Stimulated activated CD4-positive, alpha-beta T cell treated with anti-CD3 and anti-CD28 coated beads, Interleukin-2, amount 100 ng/mL, for 24 hours (primary cell): Measurements from ENCODE around the gene NAGLU.
A peak's percentile ranks its signal among the peaks of the same experiment; 100 is the strongest.

ENCODE experiments used
- DNase-seq, 2 donors: peaks; one replicate each; pipeline ENCODE4 v3.0.0-alpha.2; 2020

The NAGLU gene

DNA sequence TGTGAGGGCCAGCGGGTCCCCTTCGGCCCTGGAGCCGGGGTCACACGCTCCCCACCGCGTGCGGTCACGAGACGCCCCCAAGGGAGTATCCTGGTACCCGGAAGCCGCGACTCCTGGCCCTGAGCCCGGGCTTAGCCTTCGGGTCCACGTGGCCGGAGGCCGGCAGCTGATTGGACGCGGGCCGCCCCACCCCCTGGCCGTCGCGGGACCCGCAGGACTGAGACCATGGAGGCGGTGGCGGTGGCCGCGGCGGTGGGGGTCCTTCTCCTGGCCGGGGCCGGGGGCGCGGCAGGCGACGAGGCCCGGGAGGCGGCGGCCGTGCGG, at the start of gene NAGLU:
NAGLU (plus strand) TSS at position 194 of the 324 bp plus-strand sequence; CDS start at position 226, 32 bp downstream.
- peak; percentile 85 to 92 for DNase-seq

DNA sequence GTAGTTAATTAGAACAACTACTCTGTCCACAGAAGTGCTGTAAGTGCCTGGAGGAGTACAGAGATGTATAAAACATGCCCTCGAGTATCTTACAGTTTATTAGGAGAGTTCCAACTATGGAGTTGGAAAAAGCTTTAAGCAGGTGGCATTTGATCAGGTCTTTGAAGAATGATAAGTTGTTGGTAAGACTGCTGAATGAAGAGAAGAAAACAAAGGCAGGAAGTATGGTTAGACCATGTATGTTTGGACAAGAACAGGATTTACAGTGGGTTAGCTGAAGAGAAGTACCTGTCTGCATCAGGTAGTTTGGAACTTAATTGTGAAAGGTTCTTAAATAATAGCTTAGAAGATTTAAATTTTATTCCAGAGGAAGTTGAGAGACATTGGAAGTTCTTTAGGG, 48.0 kb upstream of the NAGLU start:
- DNase-seq = no peak

- no peak for DNase-seq
Observed at GRCh38 chr17:42493319-42493718, 42.7 kb upstream of the NAGLU start.

DNA sequence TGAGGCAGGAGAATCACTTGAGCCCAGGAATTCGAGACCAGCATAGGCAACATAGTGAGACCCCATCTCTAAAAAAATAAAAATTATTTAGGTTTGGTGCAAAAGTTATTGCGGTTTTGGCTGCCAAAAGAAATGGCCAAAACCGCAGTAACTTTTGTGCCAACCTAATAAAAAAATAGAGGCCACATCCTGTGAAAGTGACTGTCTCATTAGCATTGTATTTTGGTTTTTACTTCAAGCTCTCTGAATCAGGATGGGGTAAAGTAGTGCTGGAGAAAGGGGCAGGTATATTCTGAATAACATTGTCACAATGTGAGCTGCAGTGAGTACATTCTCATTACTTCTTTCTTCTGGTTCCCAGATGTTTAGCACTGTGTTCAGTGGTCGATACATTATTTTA, 41.4 kb upstream of the NAGLU start:
- DNase-seq = no peak

GRCh38 chr17:42498828-42499227, 37.2 kb upstream of the NAGLU start:
- no peak for DNase-seq

GRCh38 chr17:42502091-42502490, 34.0 kb upstream of the NAGLU start:
- no peak for DNase-seq

DNA sequence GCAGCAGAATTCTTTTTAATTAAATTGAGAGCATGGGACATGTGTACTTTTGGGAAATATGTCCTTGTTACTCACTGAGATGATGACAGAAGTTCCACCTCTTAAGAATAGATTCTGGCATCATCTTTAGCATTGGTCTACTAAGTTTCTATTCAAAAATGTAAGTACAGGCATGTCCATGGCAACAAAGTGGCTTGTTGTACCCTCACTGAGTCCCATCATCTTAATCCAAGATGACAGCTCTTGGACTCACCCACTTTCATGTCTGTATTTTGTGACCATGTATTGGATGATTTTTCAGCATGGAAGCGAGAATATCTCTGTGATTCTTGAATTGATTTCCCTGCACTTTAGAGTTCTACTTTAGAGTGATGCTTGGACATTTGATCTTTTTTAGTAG, 33.1 kb upstream of the NAGLU start:
- no peak for DNase-seq

GRCh38 chr17:42507671-42508070, 28.4 kb upstream of the NAGLU start:
- no peak for DNase-seq

DNA sequence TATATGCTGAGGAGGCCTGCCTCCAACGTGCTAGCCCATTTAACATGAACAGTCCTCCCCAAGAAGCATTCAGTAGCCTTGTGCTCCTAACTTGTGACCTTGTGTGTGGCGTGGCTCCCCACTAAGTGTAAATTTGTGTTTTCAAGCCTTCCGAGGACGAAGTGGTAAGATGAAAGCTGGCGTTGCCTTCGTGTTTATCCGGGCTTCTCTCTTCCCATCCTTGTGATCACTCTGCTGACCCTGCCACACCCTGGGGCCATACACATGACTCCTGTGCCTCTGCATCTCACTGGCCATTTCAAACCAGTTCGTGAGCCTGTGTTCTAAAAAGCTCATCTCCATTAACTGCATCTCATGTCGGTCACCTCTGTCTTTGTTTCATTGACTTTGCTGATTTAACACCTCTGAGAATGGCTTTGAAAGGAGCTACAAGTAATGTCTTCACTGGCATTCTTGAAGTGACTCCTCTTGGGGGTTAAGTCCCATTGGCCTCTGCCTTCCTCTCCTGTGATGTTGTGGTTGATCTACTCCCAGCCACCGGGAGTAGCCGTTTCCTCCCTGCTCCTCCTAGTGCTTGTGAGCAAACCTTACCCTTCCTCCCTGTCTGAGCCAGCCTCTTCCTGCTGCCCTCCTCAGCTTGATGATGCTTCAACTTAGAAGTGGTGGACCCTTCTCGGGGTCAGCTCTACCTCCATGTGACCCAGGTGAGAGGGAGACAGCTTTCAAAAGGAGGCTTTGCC, 27.4 kb upstream of the NAGLU start:
- no peak for DNase-seq

GRCh38 chr17:42509409-42509808, 26.6 kb upstream of the NAGLU start:
- DNase-seq = no peak

DNA sequence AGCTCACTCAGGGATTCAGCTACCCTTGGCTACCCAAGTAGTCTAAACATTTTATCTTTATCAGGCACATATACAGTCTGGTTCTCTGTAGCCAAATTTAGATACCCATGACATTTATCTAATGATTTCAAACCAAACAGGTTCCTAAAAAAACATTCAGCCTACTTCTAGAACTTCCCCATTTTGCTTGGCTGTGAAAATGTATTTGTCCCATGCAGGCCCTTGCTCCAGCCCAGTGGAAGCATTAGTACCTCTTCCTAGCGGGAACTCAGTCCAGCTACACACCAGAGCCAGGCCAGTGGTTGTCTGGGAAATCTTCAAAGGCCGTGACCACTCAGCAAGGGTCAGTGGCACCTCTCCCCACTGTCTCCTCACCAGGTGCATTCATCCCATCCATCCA, 26.2 kb upstream of the NAGLU start:
- no peak for DNase-seq

DNA sequence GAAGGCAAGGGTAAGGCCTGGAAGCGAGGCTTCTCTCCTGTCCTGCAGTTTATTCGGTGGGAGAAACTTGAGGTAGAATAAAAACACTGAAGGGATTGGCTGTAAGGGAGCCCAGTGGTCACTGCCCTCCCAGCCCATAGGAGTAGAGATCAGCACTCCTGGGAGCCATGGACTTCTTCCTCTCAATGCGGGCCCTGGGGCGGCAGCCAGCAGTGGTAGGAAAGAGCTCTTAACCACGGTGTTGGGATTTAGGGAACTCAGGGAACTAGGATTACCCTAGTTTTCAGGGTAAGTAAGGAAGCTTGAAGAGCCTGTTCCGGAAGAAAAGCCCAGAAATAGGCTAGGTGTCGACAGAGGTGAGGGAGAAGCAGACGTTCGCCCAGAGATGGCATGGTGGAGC, 23.8 kb upstream of the NAGLU start:
- no peak for DNase-seq

GRCh38 chr17:42512733-42513251, 23.2 kb upstream of the NAGLU start:
- no peak for DNase-seq

DNA sequence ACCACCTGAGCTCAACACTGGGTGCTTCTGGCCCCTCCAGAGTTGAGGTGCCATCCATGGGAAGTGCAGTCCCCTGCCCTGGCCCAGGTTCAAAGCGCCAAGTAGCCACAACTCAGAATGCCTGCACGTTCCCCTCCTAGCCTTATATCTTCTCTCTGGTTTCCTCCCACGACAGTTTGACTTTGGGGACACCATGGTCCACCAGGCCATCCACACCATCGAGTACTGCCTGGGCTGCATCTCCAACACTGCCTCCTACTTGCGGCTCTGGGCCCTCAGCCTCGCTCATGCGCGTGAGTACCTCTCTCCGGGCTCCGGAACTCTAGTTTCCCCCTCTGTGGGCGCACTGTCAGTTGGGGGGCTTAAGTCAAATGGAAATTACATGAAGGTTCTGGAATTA, 22.4 kb upstream of the NAGLU start:
- no peak for DNase-seq

- DNase-seq = no peak
Observed at GRCh38 chr17:42514279-42514678, 21.8 kb upstream of the NAGLU start.

GRCh38 chr17:42514867-42515266, 21.2 kb upstream of the NAGLU start:
- DNase-seq = no peak

DNA sequence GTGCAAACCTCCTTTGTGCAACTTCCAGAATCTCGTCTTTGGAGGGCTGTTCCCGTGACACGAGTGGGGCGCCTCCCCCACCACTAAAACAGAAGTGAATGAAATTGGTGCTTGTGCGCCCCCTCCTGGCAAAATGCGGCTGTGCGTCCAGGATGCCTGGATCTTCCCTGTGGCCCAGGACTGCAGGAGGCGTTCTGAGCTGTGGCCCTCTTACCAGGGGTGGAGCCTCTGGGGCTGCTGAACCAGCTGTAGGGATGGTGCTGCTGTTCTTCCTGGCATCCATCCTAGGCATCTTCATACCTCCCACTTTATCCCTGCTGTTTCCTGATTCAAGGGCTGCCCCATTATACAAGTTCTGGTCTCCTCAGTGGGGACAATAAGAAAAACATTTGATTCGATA, 18.5 kb upstream of the NAGLU start:
- DNase-seq = peak; percentile 87 to 88

DNA sequence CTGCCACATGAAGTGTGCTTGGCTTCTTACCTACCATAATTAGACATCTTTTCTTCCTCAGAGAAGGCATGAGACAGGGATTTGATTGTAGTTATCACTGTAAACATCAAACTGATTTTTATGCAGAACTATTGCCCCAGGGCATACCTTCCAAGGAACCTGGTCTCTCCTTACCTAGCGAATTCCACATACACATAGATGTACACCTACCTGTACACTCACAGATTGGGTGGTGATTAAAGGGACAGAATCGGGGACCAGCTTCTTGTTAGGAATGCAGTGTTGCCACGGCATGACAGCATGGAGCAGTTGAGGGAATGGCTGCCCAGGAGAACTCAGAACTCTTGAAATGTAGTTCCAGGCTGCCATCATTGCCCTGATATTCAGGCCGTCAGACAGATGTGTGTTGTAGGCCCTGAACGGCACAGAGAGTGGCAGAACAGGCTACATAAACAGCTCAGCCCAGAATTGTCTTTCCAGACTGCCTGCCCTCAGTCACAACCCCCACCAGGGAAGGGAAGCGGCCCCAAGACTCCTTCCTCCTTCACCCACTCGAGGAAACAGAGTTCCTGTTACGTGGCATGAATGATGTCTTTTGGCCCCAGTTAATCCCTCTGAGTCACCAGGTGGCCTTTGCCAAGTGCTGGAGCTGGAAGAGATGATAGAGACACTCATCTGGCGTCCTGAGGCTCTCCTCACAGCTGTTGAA, 17.8 kb upstream of the NAGLU start:
- no peak for DNase-seq

- no peak for DNase-seq
Observed at GRCh38 chr17:42518755-42519545, 17.1 kb upstream of the NAGLU start.

DNA sequence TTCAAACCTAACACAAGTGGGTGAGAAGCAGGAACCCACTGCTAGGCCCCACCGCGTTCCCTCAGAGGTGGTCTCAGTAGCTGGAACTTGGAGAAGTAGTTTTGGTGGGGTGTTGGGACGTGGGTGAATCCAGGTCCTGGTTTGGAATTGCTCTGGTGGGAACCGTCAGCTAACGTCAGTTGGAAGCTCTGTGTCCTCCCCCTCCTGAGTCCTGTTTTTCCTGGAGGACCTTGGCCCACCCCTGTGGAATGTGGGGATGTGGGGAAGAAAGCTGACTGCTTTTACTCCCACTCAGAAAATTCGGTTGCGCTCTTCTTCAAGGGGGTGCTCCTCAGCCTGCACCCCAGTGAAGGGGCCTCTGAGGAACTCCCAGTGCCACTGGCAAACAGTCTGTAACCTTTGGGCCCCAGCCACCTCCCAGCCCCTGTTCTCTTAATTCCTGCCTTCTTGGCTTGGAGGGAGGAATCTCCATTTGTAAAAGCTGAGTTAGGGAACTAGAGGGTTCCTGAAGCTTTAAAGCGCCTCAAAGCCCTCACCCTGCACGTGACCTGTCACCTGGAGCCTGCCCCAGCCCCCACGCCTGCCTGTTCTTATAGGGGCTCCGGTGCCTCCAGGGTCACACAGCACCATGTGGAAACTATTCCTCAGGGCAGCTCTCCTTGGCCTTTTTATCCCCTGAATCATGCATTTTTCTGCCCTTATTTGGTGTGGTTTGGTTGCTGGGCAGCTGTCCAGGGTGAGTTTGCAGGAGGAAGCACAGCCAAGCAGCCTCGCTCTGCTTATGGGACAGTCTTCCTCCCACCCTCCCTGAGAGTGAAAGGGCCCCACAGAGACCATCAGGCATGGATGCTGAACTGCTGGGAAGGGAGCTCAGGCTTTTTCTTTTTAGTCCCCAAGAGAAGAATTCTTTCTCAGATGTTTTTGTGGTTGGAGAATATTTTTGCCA, 16.2 kb upstream of the NAGLU start:
- DNase-seq = no peak

DNA sequence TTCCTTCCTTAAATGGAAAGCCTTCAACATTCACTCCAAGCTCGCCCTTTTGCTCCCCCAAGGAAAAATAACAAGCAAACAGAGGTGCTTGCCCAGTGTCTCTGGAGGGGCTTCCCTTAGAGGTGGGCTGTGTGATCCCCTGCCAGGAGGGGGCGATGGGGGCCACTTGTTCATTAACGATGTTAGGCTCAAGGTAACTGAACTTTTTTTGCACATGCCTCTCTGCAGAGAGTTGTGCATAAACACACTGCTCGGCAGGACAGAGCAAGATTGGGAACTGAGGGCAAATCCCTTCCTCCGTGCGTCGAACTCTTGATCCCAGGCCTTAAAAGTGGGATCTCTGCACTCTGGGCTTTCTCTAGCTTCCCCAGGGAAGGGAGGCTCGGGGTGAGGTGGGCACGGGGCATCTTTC, 15.5 kb upstream of the NAGLU start:
- DNase-seq = peak in 1 of 2 donors; percentile 27

DNA sequence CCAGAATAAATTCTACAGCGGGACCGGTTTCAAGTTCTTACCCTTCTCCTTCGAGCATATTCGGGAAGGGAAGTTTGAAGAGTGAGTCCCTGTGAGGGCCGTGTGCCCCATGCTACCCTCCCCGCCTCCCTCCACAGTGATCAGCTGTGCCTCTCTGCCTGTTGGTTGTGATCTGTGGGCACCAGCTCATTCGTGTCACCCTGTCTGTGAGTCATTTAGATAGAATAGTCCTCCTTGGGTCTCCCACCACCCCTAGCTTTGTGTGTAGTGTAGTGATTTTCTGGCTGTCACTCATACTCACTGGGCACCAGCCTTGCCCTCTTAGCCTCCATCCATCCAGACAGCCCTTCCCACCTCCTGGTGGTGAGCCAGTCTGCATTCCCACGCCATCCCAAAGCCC, 15.0 kb upstream of the NAGLU start:
- no peak for DNase-seq
